WI38 (cell line): Measurements from ENCODE around the gene SELENOH.

Experiments
- H3K4me3 ChIP-seq: 2 replicates; pipeline ENCODE4 v1.5.1; 2011; ENCODE audit warnings: low read depth, mild to moderate bottlenecking, control low read depth, low read length
- CTCF ChIP-seq: IDR thresholded peaks from 2 replicates; pipeline ENCODE4 v1.5.1; 2012; ENCODE audit warnings: low read depth, mild to moderate bottlenecking, control low read depth, low read length

Gene SELENOH

DNA sequence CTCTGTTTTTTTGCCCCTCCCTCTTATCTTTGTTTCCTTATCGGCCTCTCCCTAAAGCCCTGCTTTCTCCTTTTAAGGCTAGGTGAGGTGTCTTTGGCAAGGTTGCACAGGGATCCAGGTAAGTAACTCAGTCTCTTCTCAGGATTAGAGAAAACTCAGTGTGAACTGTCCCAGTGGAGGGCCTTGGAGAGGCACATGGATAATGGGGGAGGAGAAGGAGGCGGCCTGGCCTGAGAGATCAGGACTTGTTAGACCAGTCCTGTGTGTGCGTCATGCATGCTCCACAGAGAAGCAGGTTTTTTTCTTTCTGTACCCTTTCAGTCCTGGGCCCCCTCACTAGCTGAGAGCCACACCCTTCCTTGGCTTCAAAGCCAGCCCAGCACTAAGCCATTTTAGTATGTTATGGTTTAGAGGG lies 40.2 kb downstream of the SELENOH start:
- no peak for TF ChIP-seq CTCF
- H3K4me3 ChIP-seq, result no peak overlapping the region

GRCh38 chr11:57785072-57785471 lies 43.8 kb downstream of the SELENOH start:
- no peak for TF ChIP-seq CTCF
- H3K4me3 ChIP-seq, result no peak overlapping the region

DNA sequence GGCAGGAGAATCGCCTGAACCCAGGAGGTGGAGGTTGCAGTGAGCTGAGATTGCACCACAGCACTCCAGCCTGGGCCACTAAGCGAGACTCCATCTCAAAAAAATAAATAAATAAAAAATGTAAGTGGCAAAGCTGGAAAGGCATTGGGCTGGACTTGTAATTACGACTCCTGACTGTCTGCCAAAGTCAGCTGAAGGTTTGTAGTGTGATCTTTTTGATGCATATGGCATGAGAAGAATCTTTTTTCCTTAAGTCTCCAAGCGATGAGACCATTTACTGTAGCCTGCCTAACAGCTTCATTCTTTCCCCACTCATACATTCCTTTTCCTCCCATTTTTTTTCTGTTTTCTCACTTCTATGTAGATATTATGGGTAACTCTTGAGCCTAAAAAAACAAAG lies 45.1 kb downstream of the SELENOH start:
- H3K4me3 ChIP-seq, result no peak overlapping the region
- no peak for TF ChIP-seq CTCF

GRCh38 chr11:57787006-57787604 lies 45.8 kb downstream of the SELENOH start:
- TF ChIP-seq CTCF, result no peak
- H3K4me3 ChIP-seq, result no peak overlapping the region

- no peak for TF ChIP-seq CTCF
- H3K4me3 ChIP-seq, result no peak overlapping the region
These were observed 46.8 kb downstream of the SELENOH start for GRCh38 chr11:57787920-57788702.

GRCh38 chr11:57788703-57789088 lies 47.4 kb downstream of the SELENOH start:
- H3K4me3 ChIP-seq, result no peak overlapping the region
- TF ChIP-seq CTCF, result no peak

- H3K4me3 ChIP-seq, result no peak overlapping the region
- no peak for TF ChIP-seq CTCF
These were observed 50.2 kb downstream of the SELENOH start for GRCh38 chr11:57791321-57792059.
